IMR-90 (cell line): ENCODE data around the gene PRR33. TPM values are rescaled to one million over a fixed set of nuclear protein-coding genes. Genes with fewer than 3 reads are reported as not detected.

Source experiments
- ATAC-seq: fragments of 200-7000 bp; cut with Tn5 transposase; 2 replicates; pipeline ENCODE4 v1.9.1; 2020; ENCODE audit warnings: low read depth, mild to moderate bottlenecking, moderate library complexity
- BruUV-seq: library from RNA; stranded (reverse); fragments of 400-500 nt; replicated peaks from 2 replicates; lab custom pipeline; 2021; lab: Mats Ljungman, UMichigan
- CTCF ChIA-PET: fragments of 300-600 bp; formaldehyde crosslinking; extraction: SDS; loops from one replicate; lab custom pipeline; 2021; ENCODE audit warnings: antibody characterized with exemption; lab: Yijun Ruan, JAX
- POLR2A ChIA-PET: fragments of 300-600 bp; sonication (Branson Sonifier 250); formaldehyde crosslinking; loops from one replicate; lab custom pipeline; 2022; ENCODE audit warnings: antibody characterized with exemption; ENCODE audit not compliant: unreplicated experiment; lab: Charles Lee
- DNase-seq: peaks from one replicate; pipeline ENCODE4 v3.0.0; 2013
- H2AFZ ChIP-seq: replicated peaks from 2 replicates; pipeline ENCODE3; 2013; ENCODE audit warnings: low read length, mild to moderate bottlenecking; ENCODE audit not compliant: poor library complexity
- H2AK5ac ChIP-seq: 2 replicates; pipeline ENCODE4 v1.6.1; 2013; ENCODE audit warnings: low read depth, low read length, inconsistent platforms
- H2AK9ac ChIP-seq: replicated peaks from 2 replicates; pipeline ENCODE3; 2013; ENCODE audit warnings: mild to moderate bottlenecking, low read depth, low read length, moderate library complexity; ENCODE audit not compliant: poor library complexity
- H2BK120ac ChIP-seq: 2 replicates; pipeline ENCODE4 v1.6.1; 2013; ENCODE audit warnings: low read depth, low read length, inconsistent platforms
- H2BK15ac ChIP-seq: 3 replicates; pipeline ENCODE4 v1.6.1; 2013; ENCODE audit warnings: low read depth, low read length, inconsistent platforms
- H2BK20ac ChIP-seq: 2 replicates; pipeline ENCODE4 v1.6.1; 2013; ENCODE audit warnings: low read depth, mild to moderate bottlenecking, inconsistent platforms, low read length, moderate library complexity
- H2BK5ac ChIP-seq: 2 replicates; pipeline ENCODE4 v1.6.1; 2013; ENCODE audit warnings: mild to moderate bottlenecking, low read depth, low read length, inconsistent platforms; ENCODE audit not compliant: poor library complexity, severe bottlenecking
- H3K14ac ChIP-seq: replicated peaks from 2 replicates; pipeline ENCODE4 v1.6.1; 2013; ENCODE audit warnings: low read depth, low read length, inconsistent platforms
- H3K18ac ChIP-seq: 2 replicates; pipeline ENCODE4 v1.6.1; 2013; ENCODE audit warnings: low read depth, low read length, control low read depth
- H3K23ac ChIP-seq: 2 replicates; pipeline ENCODE4 v1.6.1; 2013; ENCODE audit warnings: low read depth, low read length, inconsistent platforms
- H3K27ac ChIP-seq: 2 replicates; pipeline ENCODE4 v1.5.1; 2013; ENCODE audit warnings: mild to moderate bottlenecking, control low read depth, low read length; ENCODE audit not compliant: insufficient read depth
- H3K27me3 ChIP-seq: 2 replicates; pipeline ENCODE4 v1.6.1; 2013; ENCODE audit warnings: low read length; ENCODE audit not compliant: control insufficient read depth, insufficient read depth
- H3K36me3 ChIP-seq: 2 replicates; pipeline ENCODE4 v1.6.1; 2013; ENCODE audit warnings: low read length, mixed read lengths; ENCODE audit not compliant: control insufficient read depth, insufficient read depth
- H3K4ac ChIP-seq: 2 replicates; pipeline ENCODE4 v1.6.1; 2013; ENCODE audit warnings: low read depth, low read length, inconsistent platforms
- H3K4me1 ChIP-seq: 2 replicates; pipeline ENCODE4 v1.6.1; 2013; ENCODE audit warnings: low read length, mixed read lengths; ENCODE audit not compliant: control insufficient read depth, insufficient read depth
- H3K4me2 ChIP-seq: 2 replicates; pipeline ENCODE4 v1.6.1; 2013; ENCODE audit warnings: low read depth, mild to moderate bottlenecking, control low read depth, low read length, moderate library complexity
- H3K4me3 ChIP-seq: 2 replicates; pipeline ENCODE4 v1.5.1; 2013; ENCODE audit warnings: low read depth, mild to moderate bottlenecking, control low read depth, low read length, moderate library complexity; ENCODE audit not compliant: insufficient read depth
- H3K56ac ChIP-seq: 2 replicates; pipeline ENCODE4 v1.6.1; 2013; ENCODE audit warnings: low read length, inconsistent platforms; ENCODE audit not compliant: insufficient read depth; ENCODE audit errors: extremely low read depth
- H3K79me1 ChIP-seq, 2 experiments: 2 replicates each; pipeline ENCODE4 v1.6.1; 2013; ENCODE audit warnings: low read length in 2 of 2, inconsistent platforms in 1 of 2, low read depth in 1 of 2
- H3K9ac ChIP-seq: 2 replicates; pipeline ENCODE4 v1.6.1; 2013; ENCODE audit warnings: low read depth, low read length, control low read depth
- H3K9me1 ChIP-seq: 2 replicates; pipeline ENCODE4 v1.6.1; 2013; ENCODE audit warnings: low read length, inconsistent platforms; ENCODE audit not compliant: insufficient read depth
- H3K9me3 ChIP-seq: 2 replicates; pipeline ENCODE4 v1.6.1; 2013; ENCODE audit warnings: low read length; ENCODE audit not compliant: control insufficient read depth, insufficient read depth
- H4K20me1 ChIP-seq: 2 replicates; pipeline ENCODE4 v1.6.1; 2013; ENCODE audit warnings: low read length, inconsistent platforms; ENCODE audit not compliant: insufficient read depth
- H4K5ac ChIP-seq: 2 replicates; pipeline ENCODE4 v1.6.1; 2013; ENCODE audit warnings: mild to moderate bottlenecking, low read depth, low read length, control low read depth
- H4K8ac ChIP-seq, 2 experiments: 2 replicates each; pipeline ENCODE4 v1.6.1; 2013; ENCODE audit warnings: low read depth in 2 of 2, low read length in 2 of 2, control low read depth in 1 of 2, inconsistent platforms in 1 of 2
- H4K91ac ChIP-seq: 2 replicates; pipeline ENCODE4 v1.6.1; 2013; ENCODE audit warnings: low read depth, low read length, inconsistent platforms; ENCODE audit not compliant: insufficient read depth
- BHLHE40 ChIP-seq: fragments of 150-350 bp; IDR thresholded peaks from 2 replicates; pipeline ENCODE4 v1.6.1; 2016; ENCODE audit warnings: mild to moderate bottlenecking, low read depth, low read length
- CEBPB ChIP-seq: IDR thresholded peaks from 2 replicates; pipeline ENCODE4 v1.6.1; 2012; ENCODE audit warnings: low read depth, low read length, improper control_type of control experiment
- CHD1 ChIP-seq: IDR thresholded peaks from 2 replicates; pipeline ENCODE4 v1.6.1; 2012; ENCODE audit warnings: low read depth, low read length, improper control_type of control experiment
- CTCF ChIP-seq: conservative IDR thresholded peaks from 2 replicates; pipeline ENCODE4 v1.5.1; 2012; ENCODE audit warnings: mild to moderate bottlenecking, low read depth, low read length, improper control_type of control experiment
- FOS ChIP-seq: fragments of 150-350 bp; IDR thresholded peaks from 2 replicates; pipeline ENCODE4 v1.6.1; 2016; ENCODE audit warnings: low read depth, low read length
- MAFK ChIP-seq: IDR thresholded peaks from 2 replicates; pipeline ENCODE4 v1.6.1; 2012; ENCODE audit warnings: low read depth, low read length, improper control_type of control experiment
- MXI1 ChIP-seq: IDR thresholded peaks from 2 replicates; pipeline ENCODE4 v1.6.1; 2012; ENCODE audit warnings: low read depth, mild to moderate bottlenecking, low read length, moderate library complexity, borderline replicate concordance
- NFE2L2 ChIP-seq: fragments of 150-350 bp; IDR thresholded peaks from 2 replicates; pipeline ENCODE4 v1.6.1; 2016; ENCODE audit warnings: low read depth, mild to moderate bottlenecking, low read length
- POLR2A ChIP-seq: IDR thresholded peaks from 2 replicates; pipeline ENCODE4 v1.6.1; 2012; ENCODE audit warnings: mild to moderate bottlenecking, low read depth, low read length
- RAD21 ChIP-seq: IDR thresholded peaks from 2 replicates; pipeline ENCODE4 v1.6.1; 2012; ENCODE audit warnings: low read length, improper control_type of control experiment
- RFX5 ChIP-seq: IDR thresholded peaks from 2 replicates; pipeline ENCODE4 v1.8.0; 2012; ENCODE audit warnings: low read depth, mild to moderate bottlenecking, low read length, moderate library complexity
- USF2 ChIP-seq: fragments of 150-350 bp; IDR thresholded peaks from 2 replicates; pipeline ENCODE4 v1.6.1; 2017; ENCODE audit warnings: mild to moderate bottlenecking, antibody characterized with exemption, low read length, low read depth
- WGBS, 2 experiments: methylation state at CpG; one replicate each; pipeline versions ENCODE4 v1.1.5 to v1.1.7; 2013; ENCODE audit warnings: missing lambda C conversion rate in 2 of 2; ENCODE audit not compliant: insufficient read length in 1 of 2; ENCODE audit errors: extremely low coverage in 2 of 2; 5-methylcytosine and 5-hydroxymethylcytosine counted together
- dilution Hi-C: fragments of 300-500 bp; cut with HindIII; formaldehyde crosslinking; loops from one replicate; pipeline ENCODE4 v1.14.3; 2018; ENCODE audit warnings: low sequenced_read_pairs; ENCODE audit not compliant: unreplicated experiment
- in situ Hi-C: fragments of 300-500 bp; cut with MboI; formaldehyde crosslinking; loops from 3 replicates; pipeline ENCODE4 v1.14.3; 2019; ENCODE audit warnings: low sequenced_read_pairs, inconsistent platforms, mixed read lengths
- intact Hi-C: fragments of 100-400 bp; cut with micrococcal nuclease; formaldehyde crosslinking; loops from 2 replicates; pipeline ENCODE4 v1.10.0; 2022
- polyA plus RNA-seq, 3 experiments: library from polyadenylated mRNA; depleted of rRNA; stranded (reverse); fragments of >200 nt; gene quantifications; 2 replicates each; pipeline ENCODE4 v1.2.3, GENCODE V29; 2012; ENCODE audit warnings: low replicate concordance in 1 of 3
- total RNA-seq: library from RNA; depleted of rRNA; stranded (reverse); fragments of >200 nt; gene quantifications from 2 replicates; pipeline ENCODE4 v1.2.3, GENCODE V29; 2012

The PRR33 gene
- total and polyA plus RNA-seq, 2 of the 4 experiments (the other 2 are of a cell fraction), result not detected

GRCh38 chr11:1840780-1841480 is 50.8 kb downstream of the PRR33 start:
- H2AK9ac ChIP-seq, result no peak overlapping the region
- H2BK20ac ChIP-seq, result no peak overlapping the region
- no peak overlapping the region for H3K4me2 ChIP-seq
- no peak overlapping the region for H2BK5ac ChIP-seq
- no peak overlapping the region for H3K9ac ChIP-seq
- no peak for ATAC-seq
- no peak overlapping the region for H2BK15ac ChIP-seq
- no peak overlapping the region for H3K4ac ChIP-seq
- no peak overlapping the region for H3K18ac ChIP-seq
- H3K4me3 ChIP-seq, result no peak overlapping the region
- H3K36me3 ChIP-seq, result no peaks in the 10 kb centered on the region
- no peak overlapping the region for H4K5ac ChIP-seq
- BruUV-seq, result no TSS peak
- H3K79me1 ChIP-seq, result no peaks in the 10 kb centered on the region
- H3K56ac ChIP-seq, result no peak overlapping the region
- no peak for DNase-seq
- H2AK5ac ChIP-seq, result no peak overlapping the region
- H3K9me1 ChIP-seq, result no peaks in the 10 kb centered on the region
- intact Hi-C loops, result no loop called here
- H4K8ac ChIP-seq, result no peak overlapping the region
- no peak overlapping the region for H2AFZ ChIP-seq
- no peak overlapping the region for H3K14ac ChIP-seq
- H3K4me1 ChIP-seq, result no peaks in the 10 kb centered on the region
- H4K91ac ChIP-seq, result no peak overlapping the region
- H3K23ac ChIP-seq, result no peak overlapping the region
- H3K27ac ChIP-seq, result no peak overlapping the region
- dilution Hi-C loops, result no loop called here
- WGBS, 2 experiments, result 78% methylated on average over 10 of the region's 37 CpGs; no CpG with 5 or more reads in 1 of the 2 experiments
- H4K20me1 ChIP-seq, result no peaks in the 10 kb centered on the region
- ChIA-PET POLR2A (no interaction called here), CTCF (no interaction called here)
- TF ChIP-seq FOS, result no peak
- TF ChIP-seq BHLHE40, result no peak
- TF ChIP-seq POLR2A, result no peak
- TF ChIP-seq CTCF, result no peak
- no peak for TF ChIP-seq CEBPB
- no peak for TF ChIP-seq CHD1
- no peak for TF ChIP-seq MAFK
- no peak for TF ChIP-seq RAD21
- no peak for TF ChIP-seq USF2
- TF ChIP-seq RFX5, result no peak
- TF ChIP-seq MXI1, result no peak
- no peak for TF ChIP-seq NFE2L2
- H2BK120ac ChIP-seq, result no peak overlapping the region
- in situ Hi-C loops, result no loop called here
- peaks cover 30% of the 10 kb centered on the region for H3K27me3 ChIP-seq
- H3K9me3 ChIP-seq, result no peaks in the 10 kb centered on the region
